Skeletal muscle satellite cell (primary cell): ENCODE measurements around the gene TICRR.

Experiments
- H3K27me3 ChIP-seq: 2 replicates; pipeline ENCODE4 v1.7.0; 2013; ENCODE audit warnings: low read length; ENCODE audit not compliant: control insufficient read depth, insufficient read depth
- H3K36me3 ChIP-seq: 2 replicates; pipeline ENCODE4 v1.7.0; 2013; ENCODE audit warnings: mild to moderate bottlenecking, control low read depth, low read length; ENCODE audit not compliant: insufficient read depth
- H3K4me1 ChIP-seq: 2 replicates; pipeline ENCODE4 v1.7.0; 2013; ENCODE audit warnings: low read length; ENCODE audit not compliant: control insufficient read depth, insufficient read depth
- H3K4me2 ChIP-seq: 2 replicates; pipeline ENCODE4 v1.7.0; 2013; ENCODE audit warnings: mild to moderate bottlenecking, low read length
- H3K4me3 ChIP-seq: 2 replicates; pipeline ENCODE4 v1.7.0; 2013; ENCODE audit warnings: low read length
- H3K9ac ChIP-seq: 2 replicates; pipeline ENCODE4 v1.7.0; 2013; ENCODE audit warnings: mild to moderate bottlenecking, low read depth, low read length, moderate library complexity
- H3K9me3 ChIP-seq: replicated peaks from 2 replicates; pipeline ENCODE4 v1.7.0; 2013; ENCODE audit warnings: mild to moderate bottlenecking, control low read depth, low read length

Gene TICRR

DNA sequence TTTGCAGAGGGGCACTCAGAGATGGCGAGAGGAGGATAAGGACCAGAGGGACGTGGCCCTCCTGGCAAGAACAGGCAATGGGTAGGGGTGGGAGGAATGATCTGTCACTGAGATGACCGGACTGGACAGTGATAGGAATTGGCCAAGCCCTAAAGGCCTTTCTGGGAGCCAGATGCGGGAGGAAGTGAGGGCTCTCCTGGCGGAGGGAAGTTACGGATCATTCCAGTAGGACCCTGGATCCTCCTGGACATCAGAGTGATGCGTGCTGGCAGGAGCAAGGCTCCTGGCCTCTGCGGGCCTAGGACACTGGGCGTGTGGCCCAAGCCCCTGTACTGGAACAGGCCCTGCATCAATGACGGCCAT, 56.6 kb downstream of the TICRR start:
- H3K4me1 ChIP-seq = no peaks in the 10 kb centered on the region
- H3K4me3 ChIP-seq = no peak overlapping the region
- H3K4me2 ChIP-seq = no peak overlapping the region
- peaks cover 65% of the 10 kb centered on the region for H3K36me3 ChIP-seq
- no peaks in the 10 kb centered on the region for H3K9me3 ChIP-seq
- no peaks in the 10 kb centered on the region for H3K27me3 ChIP-seq
- H3K9ac ChIP-seq = no peak overlapping the region

DNA sequence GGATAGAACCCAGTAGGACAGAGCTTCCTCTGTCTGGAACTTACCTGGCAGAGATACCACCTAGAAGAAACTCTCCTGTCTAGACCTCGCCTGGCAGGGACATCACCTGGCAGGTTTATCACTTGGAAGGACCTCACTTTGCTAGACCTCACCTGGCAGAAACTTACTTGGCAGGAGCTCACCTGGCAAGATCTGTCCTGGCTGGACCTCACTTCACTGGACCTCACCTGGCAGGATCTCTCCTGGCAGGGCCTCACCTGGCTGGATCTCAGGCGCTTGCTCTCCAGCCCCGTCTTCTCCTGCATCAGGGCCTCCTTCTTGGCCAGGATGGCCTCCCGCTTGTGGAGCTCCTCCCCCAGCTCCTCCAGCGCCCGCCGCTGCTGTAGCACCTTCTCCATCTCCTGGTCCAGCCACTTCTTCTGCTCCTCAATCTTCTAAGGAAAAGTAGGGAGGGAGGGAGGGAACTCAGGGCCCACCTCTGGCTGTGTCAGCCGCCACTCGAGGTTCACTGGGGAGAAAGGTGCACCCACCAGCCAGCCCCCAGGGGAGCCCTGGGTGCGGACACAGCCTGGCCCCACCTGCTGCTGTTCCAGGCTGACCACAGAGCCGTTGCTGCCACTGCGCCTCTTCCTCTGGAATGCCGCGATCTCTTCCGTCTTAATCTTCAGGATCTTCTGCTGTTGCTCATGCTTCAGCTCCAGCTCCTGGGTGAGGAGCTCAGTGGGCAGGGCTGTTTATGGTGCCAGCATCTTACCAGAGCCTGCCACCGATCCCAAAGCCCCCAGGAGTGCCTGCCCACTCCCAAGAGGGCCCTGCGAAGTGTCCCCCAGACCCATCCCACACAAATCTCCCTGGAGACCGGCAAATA, 57.5 kb downstream of the TICRR start:
- H3K4me1 ChIP-seq = no peaks in the 10 kb centered on the region
- no peak overlapping the region for H3K4me2 ChIP-seq
- H3K4me3 ChIP-seq = no peak overlapping the region
- H3K27me3 ChIP-seq = no peaks in the 10 kb centered on the region
- H3K9me3 ChIP-seq = no peaks in the 10 kb centered on the region
- no peak overlapping the region for H3K9ac ChIP-seq
- H3K36me3 ChIP-seq = peaks cover 56% of the 10 kb centered on the region

DNA sequence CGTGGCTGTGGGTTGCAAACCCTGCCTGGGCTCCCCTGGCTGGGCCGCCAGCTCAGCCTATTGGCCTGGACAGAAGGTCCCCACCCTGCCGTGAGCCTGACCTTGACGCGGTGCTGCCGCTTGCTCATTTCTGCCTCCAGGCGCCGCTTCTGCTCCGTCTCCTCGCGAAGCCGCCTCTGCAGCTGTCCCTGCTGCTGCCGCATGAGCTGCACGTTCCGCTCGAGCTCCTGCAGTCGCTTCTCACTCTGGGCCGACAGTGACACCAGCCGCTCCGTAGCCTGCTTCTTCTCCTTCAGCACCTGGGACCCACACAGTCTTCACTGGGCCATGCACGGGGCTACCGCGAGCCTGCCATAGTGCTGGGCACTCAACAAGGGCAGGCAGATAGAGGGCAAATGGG, 58.3 kb downstream of the TICRR start:
- peaks cover 48% of the 10 kb centered on the region for H3K36me3 ChIP-seq
- H3K9me3 ChIP-seq = no peaks in the 10 kb centered on the region
- no peaks in the 10 kb centered on the region for H3K27me3 ChIP-seq
- H3K4me1 ChIP-seq = no peaks in the 10 kb centered on the region
- no peak overlapping the region for H3K4me3 ChIP-seq
- H3K9ac ChIP-seq = no peak overlapping the region
- no peak overlapping the region for H3K4me2 ChIP-seq

DNA sequence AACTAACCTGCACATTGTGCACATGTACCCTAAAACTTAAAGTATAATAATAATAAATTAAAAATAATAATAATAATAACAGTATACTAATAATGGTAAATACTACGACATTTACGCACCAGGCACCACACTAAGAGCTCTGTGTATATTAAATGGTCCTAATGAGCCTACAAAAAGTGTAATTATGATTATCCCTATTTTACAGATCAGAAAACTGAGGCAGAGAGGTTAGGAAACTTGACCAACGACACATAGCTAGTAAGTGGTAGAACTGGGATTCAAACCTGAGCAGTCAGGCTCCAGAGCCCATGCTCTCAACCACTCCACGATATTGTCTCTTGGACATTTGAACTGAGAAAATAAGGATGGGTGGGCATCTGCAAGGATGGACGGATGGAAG, 65.0 kb downstream of the TICRR start:
- H3K4me2 ChIP-seq = no peak overlapping the region
- H3K27me3 ChIP-seq = no peaks in the 10 kb centered on the region
- H3K4me1 ChIP-seq = no peaks in the 10 kb centered on the region
- no peaks in the 10 kb centered on the region for H3K9me3 ChIP-seq
- peaks cover 35% of the 10 kb centered on the region for H3K36me3 ChIP-seq
- H3K9ac ChIP-seq = no peak overlapping the region
- H3K4me3 ChIP-seq = no peak overlapping the region

DNA sequence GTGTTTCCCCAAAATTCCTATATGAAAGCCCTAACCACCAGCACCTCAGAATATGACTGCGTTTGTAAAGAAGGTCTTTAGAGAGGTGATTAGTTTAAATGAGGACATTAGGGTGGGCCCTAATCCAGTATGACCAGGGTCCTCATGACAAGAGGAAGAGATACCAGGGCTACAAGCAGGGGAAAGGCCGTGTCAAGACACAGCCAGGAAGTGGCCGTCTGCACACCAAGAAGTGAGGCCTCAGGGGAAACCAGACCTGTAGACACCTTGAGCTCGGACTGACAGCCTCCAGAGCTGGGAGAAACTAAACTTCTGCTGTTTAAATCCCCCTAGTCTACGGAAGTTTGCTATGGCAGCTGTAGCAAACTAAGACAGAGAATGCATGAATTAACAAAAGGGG, 65.8 kb downstream of the TICRR start:
- no peak overlapping the region for H3K4me2 ChIP-seq
- no peaks in the 10 kb centered on the region for H3K27me3 ChIP-seq
- H3K9me3 ChIP-seq = no peaks in the 10 kb centered on the region
- no peak overlapping the region for H3K4me3 ChIP-seq
- H3K4me1 ChIP-seq = no peaks in the 10 kb centered on the region
- H3K36me3 ChIP-seq = peaks cover 39% of the 10 kb centered on the region
- no peak overlapping the region for H3K9ac ChIP-seq

DNA sequence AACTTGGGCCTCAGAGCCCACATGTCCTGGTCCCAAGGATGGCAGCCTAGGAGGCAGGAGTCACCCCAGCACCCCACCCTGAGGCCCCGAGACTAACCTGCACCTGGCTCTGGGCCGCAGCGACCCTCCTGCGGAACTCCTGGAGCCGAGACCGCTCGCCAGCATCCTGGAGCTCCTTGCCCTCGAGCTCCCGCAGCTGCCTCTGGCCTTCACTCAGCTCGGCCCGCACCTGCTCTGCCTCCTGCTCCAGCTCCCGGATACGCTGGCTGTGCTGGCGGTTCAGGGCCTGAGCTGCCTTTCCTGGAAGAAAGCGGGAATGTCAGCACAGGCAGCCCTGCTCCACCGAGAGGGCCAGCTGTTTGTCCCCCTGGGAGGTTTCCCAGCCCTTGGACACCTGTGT, 66.8 kb downstream of the TICRR start:
- H3K36me3 ChIP-seq = peaks cover 43% of the 10 kb centered on the region
- H3K9ac ChIP-seq = no peak overlapping the region
- no peaks in the 10 kb centered on the region for H3K27me3 ChIP-seq
- no peak overlapping the region for H3K4me3 ChIP-seq
- H3K4me1 ChIP-seq = no peaks in the 10 kb centered on the region
- no peaks in the 10 kb centered on the region for H3K9me3 ChIP-seq
- no peak overlapping the region for H3K4me2 ChIP-seq

DNA sequence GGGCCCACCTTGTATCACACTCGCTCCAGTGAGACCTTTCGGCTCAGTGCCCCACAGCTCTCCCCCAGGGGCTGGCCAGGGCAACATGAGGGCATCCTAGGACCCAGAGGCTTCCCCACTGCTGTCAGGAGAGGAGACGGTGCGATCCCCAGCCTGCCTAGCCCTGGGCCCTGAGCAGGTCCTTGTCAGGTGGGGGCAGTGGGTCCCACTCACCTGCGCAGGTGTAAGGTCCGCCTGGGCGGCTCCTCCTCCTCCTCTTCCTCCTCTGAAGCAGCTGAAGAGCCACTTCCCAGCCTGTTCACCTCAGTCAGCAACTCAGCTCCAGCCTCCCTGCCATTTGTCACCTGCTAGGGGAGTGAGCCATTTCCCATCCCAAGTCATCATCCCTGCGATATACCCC, 70.4 kb downstream of the TICRR start:
- Histone ChIP-seq H3K4me2 (no peak overlapping the region), H3K9me3 (no peaks in the 10 kb centered on the region), H3K4me1 (no peaks in the 10 kb centered on the region), H3K9ac (no peak overlapping the region), H3K4me3 (no peak overlapping the region), H3K36me3 (peaks cover 51% of the 10 kb centered on the region), H3K27me3 (no peaks in the 10 kb centered on the region)

DNA sequence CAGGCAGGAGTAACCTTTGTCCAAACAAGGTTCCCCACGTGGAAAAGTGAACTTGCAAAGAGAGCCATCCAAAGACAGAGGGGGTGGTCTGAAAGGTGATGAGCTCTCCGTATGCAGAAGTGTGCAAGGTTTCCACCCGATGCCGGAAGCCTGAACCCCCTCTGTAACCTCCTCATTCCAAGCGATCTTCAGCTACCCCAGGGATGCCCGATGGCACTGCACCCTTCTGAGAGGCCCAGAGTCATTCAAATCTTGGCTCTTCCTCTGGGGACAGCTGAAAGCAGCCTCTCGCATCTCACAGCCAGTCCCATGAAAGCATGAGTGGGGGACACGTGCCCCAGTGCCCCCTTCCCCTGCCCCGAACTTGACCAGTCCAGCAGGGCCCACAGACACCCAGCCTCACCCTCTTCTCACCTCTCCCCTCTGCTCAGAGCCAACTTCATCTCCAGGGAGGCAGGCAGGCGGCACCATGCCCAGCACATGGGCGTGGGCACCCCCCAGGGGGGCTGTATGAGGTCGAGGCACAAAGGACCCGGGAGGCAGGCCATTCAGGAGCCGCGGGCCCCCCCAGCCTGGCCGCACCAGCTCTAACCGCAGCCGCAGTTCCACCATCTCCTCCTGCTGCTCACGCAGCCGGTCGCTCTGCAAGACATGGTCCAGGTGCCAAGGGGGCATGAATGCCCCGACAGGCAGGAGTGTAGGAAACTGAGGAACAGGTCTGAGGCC, 71.3 kb downstream of the TICRR start:
- Histone ChIP-seq H3K4me1 (no peaks in the 10 kb centered on the region), H3K4me3 (no peak overlapping the region), H3K27me3 (no peaks in the 10 kb centered on the region), H3K9ac (no peak overlapping the region), H3K4me2 (no peak overlapping the region), H3K36me3 (peaks cover 43% of the 10 kb centered on the region), H3K9me3 (no peaks in the 10 kb centered on the region)

DNA sequence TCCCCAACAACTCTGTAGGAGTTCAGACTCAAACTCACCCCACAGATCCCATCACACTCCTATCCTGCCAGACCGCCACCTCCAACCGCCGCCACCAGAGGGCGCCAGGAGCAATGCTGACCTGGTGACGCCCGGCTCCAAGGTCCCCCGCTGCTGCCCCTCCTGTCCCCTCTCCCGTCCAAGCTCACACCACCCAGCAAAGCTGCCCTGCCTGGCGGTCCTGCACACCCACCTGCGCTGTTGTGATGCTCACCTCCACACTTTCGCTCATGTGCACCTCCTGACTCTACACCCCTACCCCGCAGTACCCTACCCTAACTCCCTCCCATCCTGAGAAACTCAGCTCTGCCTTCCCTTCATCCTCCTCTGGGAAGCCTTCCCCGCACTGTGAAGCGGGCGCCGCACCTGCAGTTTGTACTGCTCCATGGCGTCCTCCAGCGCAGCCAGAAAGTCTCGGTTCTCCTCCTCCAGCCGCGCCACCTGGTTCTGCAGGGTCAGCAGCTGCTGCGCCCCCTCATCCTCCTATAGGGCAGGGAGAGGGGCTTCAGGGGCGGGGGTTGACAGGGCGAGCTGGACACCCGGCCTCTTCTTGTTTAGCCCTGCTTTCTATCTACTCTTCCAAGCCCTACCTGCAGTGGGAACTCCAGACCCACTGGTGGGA, 72.1 kb downstream of the TICRR start:
- Histone ChIP-seq H3K36me3 (peaks cover 40% of the 10 kb centered on the region), H3K9ac (no peak overlapping the region), H3K9me3 (no peaks in the 10 kb centered on the region)

DNA sequence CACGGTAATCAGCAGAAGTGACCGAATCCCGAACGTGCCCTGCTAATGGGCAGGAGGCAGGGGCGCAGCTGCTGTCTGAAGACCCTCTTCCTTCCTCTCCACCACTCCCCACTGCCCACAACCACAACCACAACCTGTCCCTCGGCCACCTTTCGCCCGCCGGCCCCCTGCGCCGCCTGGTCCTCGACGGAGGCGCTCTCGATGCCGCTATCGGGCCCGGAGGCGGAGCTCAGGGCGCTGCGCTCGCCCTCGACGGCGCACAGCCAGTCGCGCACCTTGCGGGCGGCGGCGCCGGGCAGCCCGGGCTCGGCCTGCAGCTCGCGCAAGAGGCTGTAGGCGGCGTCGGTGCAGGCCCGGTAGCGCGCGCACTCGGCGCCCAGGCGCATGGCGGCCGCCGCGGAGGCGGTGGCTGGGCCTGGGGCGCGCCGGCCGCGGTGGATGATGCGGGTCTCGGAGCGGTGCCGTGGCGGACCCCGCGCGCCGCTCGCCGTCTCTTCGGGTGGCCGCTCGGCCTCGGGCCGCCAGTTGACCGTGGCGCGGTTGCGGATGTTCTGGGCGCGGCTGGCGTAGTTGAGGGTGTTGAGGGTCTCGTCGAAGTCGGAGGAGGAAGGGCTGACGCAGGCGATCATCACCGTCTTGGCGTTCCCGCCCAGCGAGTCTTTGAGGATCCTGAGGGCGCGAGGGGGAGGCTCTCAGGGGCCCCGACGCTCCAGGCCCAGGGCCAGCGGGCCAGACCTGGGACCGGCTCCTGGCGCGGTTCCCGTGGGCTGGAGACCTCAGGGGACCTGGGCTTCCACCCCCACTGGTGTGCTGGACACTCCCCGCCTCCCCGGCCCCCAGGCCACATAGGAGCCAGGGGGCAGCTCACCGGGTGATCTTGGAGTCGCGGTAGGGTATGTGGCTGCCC, 73.1 kb downstream of the TICRR start:
- Histone ChIP-seq H3K4me2 (no peak overlapping the region), H3K36me3 (peaks cover 33% of the 10 kb centered on the region), H3K4me3 (no peak overlapping the region), H3K27me3 (no peaks in the 10 kb centered on the region), H3K9me3 (no peaks in the 10 kb centered on the region), H3K9ac (no peak overlapping the region), H3K4me1 (peaks cover under 1% of the 10 kb centered on the region)

More for the DNA sequence above, 72.1 kb downstream of the TICRR start:
- H3K4me3 ChIP-seq = no peak overlapping the region
- no peaks in the 10 kb centered on the region for H3K27me3 ChIP-seq
- no peaks in the 10 kb centered on the region for H3K4me1 ChIP-seq
- H3K4me2 ChIP-seq = no peak overlapping the region
